H1 (cell line): Measurements from ENCODE around the gene C1orf50. TPM values are rescaled to one million over a fixed set of nuclear protein-coding genes. Genes with fewer than 3 reads are reported as not detected.

Experiments used
- CTCF ChIA-PET: fragments of 300-600 bp; sonication (Branson Sonifier 250); formaldehyde crosslinking; loops from one replicate; lab custom pipeline; 2021; ENCODE audit not compliant: partially characterized antibody; lab: Charles Lee
- POLR2A ChIA-PET: fragments of 300-600 bp; sonication (Branson Sonifier 250); formaldehyde crosslinking; loops from one replicate; lab custom pipeline; 2021; ENCODE audit warnings: inconsistent platforms; ENCODE audit not compliant: partially characterized antibody; lab: Charles Lee
- DNase-seq, 2 experiments: peaks; one replicate each; pipeline versions ENCODE4 v3.0.0 to v3.0.0-alpha.2; 2010 to 2022; ENCODE audit warnings: low spot score in 2 of 2, low read depth in 1 of 2, mixed read lengths in 1 of 2
- FAIRE-seq: peaks from 2 replicates; lab custom pipeline; 2011; peaks lifted over from hg19 to GRCh38; lab: Jason Lieb, UNC
- H2AFZ ChIP-seq: 2 replicates; pipeline ENCODE4 v1.8.1; 2012; ENCODE audit warnings: low read length, inconsistent platforms
- H2AK5ac ChIP-seq: 2 replicates; pipeline ENCODE4 v1.6.1; 2013; ENCODE audit warnings: low read depth, low read length
- H2BK120ac ChIP-seq: replicated peaks from 2 replicates; pipeline ENCODE3; 2013; ENCODE audit warnings: low read depth, low read length, inconsistent platforms
- H2BK12ac ChIP-seq: 2 replicates; pipeline ENCODE4 v1.6.1; 2013; ENCODE audit warnings: low read depth, low read length
- H2BK15ac ChIP-seq: 2 replicates; pipeline ENCODE4 v1.6.1; 2013; ENCODE audit warnings: low read length
- H2BK20ac ChIP-seq: 2 replicates; pipeline ENCODE4 v1.6.1; 2013; ENCODE audit warnings: low read length
- H2BK5ac ChIP-seq: 2 replicates; pipeline ENCODE4 v1.6.1; 2013; ENCODE audit warnings: low read depth, low read length
- H3K14ac ChIP-seq: 2 replicates; pipeline ENCODE4 v1.6.1; 2013; ENCODE audit warnings: inconsistent platforms; ENCODE audit not compliant: insufficient read length
- H3K18ac ChIP-seq: 2 replicates; pipeline ENCODE4 v1.6.1; 2013; ENCODE audit warnings: low read length; ENCODE audit errors: extremely low read depth
- H3K23ac ChIP-seq: 2 replicates; pipeline ENCODE4 v1.6.1; 2013; ENCODE audit warnings: inconsistent platforms; ENCODE audit not compliant: insufficient read length
- H3K23me2 ChIP-seq: 2 replicates; pipeline ENCODE4 v1.6.1; 2013; ENCODE audit warnings: low read depth, low read length
- H3K27ac ChIP-seq: 2 replicates; pipeline ENCODE4 v1.6.1; 2011; ENCODE audit warnings: low read depth, low read length, inconsistent platforms
- H3K27me3 ChIP-seq, 4 experiments: replicated peaks in 1 of 4; 1 replicate in 1 of 4; 2 replicates in 3 of 4; pipeline versions ENCODE4 v1.6.1 to v1.8.1; 2011 to 2013; ENCODE audit warnings: low read length in 3 of 4, mild to moderate bottlenecking in 3 of 4, inconsistent platforms in 2 of 4, mixed read lengths in 2 of 4, moderate library complexity in 1 of 4; ENCODE audit not compliant: control insufficient read depth in 3 of 4, insufficient read depth in 3 of 4; ENCODE audit errors: extremely low read depth in 1 of 4
- H3K36me3 ChIP-seq, 4 experiments: 2 replicates each; pipeline versions ENCODE4 v1.6.1 to v1.8.1; 2011 to 2013; ENCODE audit warnings: mild to moderate bottlenecking in 4 of 4, low read length in 3 of 4, moderate library complexity in 2 of 4, control low read depth in 1 of 4, inconsistent platforms in 1 of 4; ENCODE audit not compliant: insufficient read depth in 4 of 4, control insufficient read depth in 2 of 4
- H3K4ac ChIP-seq: replicated peaks from 2 replicates; pipeline ENCODE3; 2013; ENCODE audit warnings: low read length, low read depth, mixed read lengths, inconsistent platforms; ENCODE audit not compliant: insufficient read length
- H3K4me1 ChIP-seq, 4 experiments: replicated peaks in 1 of 4; 1 replicate in 1 of 4; 2 replicates in 3 of 4; pipeline versions ENCODE4 v1.6.1 to v1.8.1; 2011 to 2013; ENCODE audit warnings: low read length in 3 of 4, inconsistent platforms in 2 of 4, mixed read lengths in 1 of 4; ENCODE audit not compliant: insufficient read depth in 4 of 4, control insufficient read depth in 3 of 4
- H3K4me2 ChIP-seq, 2 experiments: 2 replicates each; pipeline versions ENCODE4 v1.6.1 to v1.8.1; 2011 to 2013; ENCODE audit warnings: low read depth in 2 of 2, low read length in 2 of 2, control low read depth in 1 of 2, inconsistent platforms in 1 of 2, mild to moderate bottlenecking in 1 of 2; ENCODE audit not compliant: insufficient read depth in 1 of 2
- H3K4me3 ChIP-seq, 4 experiments: fragments of 200-600, 300-600 bp in 1 of 4; sonication (generic), shearing (Covaris generic), sonication (Bioruptor Twin) in 1 of 4; 2 replicates each; pipeline versions ENCODE4 v1.5.1 to v1.8.1; 2011 to 2016; ENCODE audit warnings: low read length in 4 of 4, low read depth in 3 of 4, control low read depth in 2 of 4, inconsistent platforms in 2 of 4, mild to moderate bottlenecking in 2 of 4, mixed read lengths in 1 of 4, moderate library complexity in 1 of 4; ENCODE audit not compliant: insufficient read depth in 2 of 4; ENCODE audit errors: extremely low read depth in 1 of 4
- H3K56ac ChIP-seq: replicated peaks from 2 replicates; pipeline ENCODE3; 2013; ENCODE audit warnings: low read depth, mild to moderate bottlenecking, mixed read lengths, low read length, inconsistent platforms; ENCODE audit not compliant: insufficient read length
- H3K79me1 ChIP-seq: 2 replicates; pipeline ENCODE4 v1.6.1; 2013; ENCODE audit warnings: low read depth, low read length, control low read depth
- H3K79me2 ChIP-seq, 2 experiments: 2 replicates each; pipeline versions ENCODE4 v1.6.1 to v1.8.1; 2012 to 2013; ENCODE audit warnings: low read length in 2 of 2, mild to moderate bottlenecking in 2 of 2, inconsistent platforms in 1 of 2; ENCODE audit not compliant: insufficient read depth in 2 of 2, control insufficient read depth in 1 of 2
- H3K9ac ChIP-seq, 4 experiments: replicated peaks in 1 of 4; 1 replicate in 1 of 4; 2 replicates in 3 of 4; pipeline versions ENCODE4 v1.6.1 to v1.8.1; 2011 to 2013; ENCODE audit warnings: low read depth in 3 of 4, low read length in 3 of 4, control low read depth in 2 of 4, mild to moderate bottlenecking in 2 of 4, moderate library complexity in 2 of 4, inconsistent platforms in 1 of 4; ENCODE audit errors: extremely low read depth in 1 of 4
- H3K9me3 ChIP-seq, 2 experiments: 2 replicates each; pipeline versions ENCODE4 v1.6.1 to v1.8.1; 2012 to 2013; ENCODE audit warnings: mild to moderate bottlenecking in 2 of 2, moderate library complexity in 2 of 2, control low read depth in 1 of 2, inconsistent platforms in 1 of 2, low read depth in 1 of 2, low read length in 1 of 2, mixed read lengths in 1 of 2; ENCODE audit not compliant: insufficient read depth in 2 of 2
- H4K20me1 ChIP-seq, 2 experiments: replicated peaks in 1 of 2; 2 replicates each; pipeline versions ENCODE3 to v1.8.1; 2011 to 2013; ENCODE audit warnings: inconsistent platforms in 2 of 2, low read length in 2 of 2, mild to moderate bottlenecking in 1 of 2; ENCODE audit not compliant: insufficient read depth in 2 of 2, control insufficient read depth in 1 of 2
- H4K5ac ChIP-seq: 2 replicates; pipeline ENCODE4 v1.6.1; 2013; ENCODE audit warnings: low read length, low read depth, mixed read lengths, inconsistent platforms; ENCODE audit not compliant: insufficient read length
- H4K8ac ChIP-seq: 2 replicates; pipeline ENCODE4 v1.8.0; 2013; ENCODE audit warnings: mild to moderate bottlenecking, moderate library complexity, low read length, inconsistent platforms; ENCODE audit not compliant: insufficient read depth; ENCODE audit errors: extremely low read depth
- H4K91ac ChIP-seq: replicated peaks from 2 replicates; pipeline ENCODE3; 2013; ENCODE audit warnings: low read length, mixed read lengths, inconsistent platforms; ENCODE audit not compliant: insufficient read length
- BRCA1 ChIP-seq: IDR thresholded peaks from 2 replicates; pipeline ENCODE4 v1.6.1; 2012; ENCODE audit warnings: low read depth, low read length, improper control_type of control experiment
- CBX5 ChIP-seq: fragments of 300-800, 300-1000 bp; sonication (generic); IDR thresholded peaks from 2 replicates; pipeline ENCODE4 v1.7.1; 2016; ENCODE audit warnings: antibody characterized with exemption, low read length, low read depth
- CEBPB ChIP-seq: IDR thresholded peaks from 2 replicates; pipeline ENCODE4 v1.6.1; 2012; ENCODE audit warnings: low read depth, low read length
- CTBP2 ChIP-seq: IDR thresholded peaks from 2 replicates; pipeline ENCODE4 v1.7.0; 2011; ENCODE audit warnings: borderline replicate concordance, mild to moderate bottlenecking, moderate library complexity, mixed read lengths, low read length; ENCODE audit not compliant: insufficient read depth, insufficient read length
- GTF2F1 ChIP-seq: IDR thresholded peaks from 2 replicates; pipeline ENCODE4 v1.6.1; 2012; ENCODE audit warnings: low read depth, low read length, improper control_type of control experiment, borderline replicate concordance
- JUND ChIP-seq: IDR thresholded peaks from 2 replicates; pipeline ENCODE4 v1.6.1; 2011; ENCODE audit warnings: mild to moderate bottlenecking, improper control_type of control experiment, low read length
- KDM1A ChIP-seq: fragments of 200-600, 300-600 bp; sonication (generic); IDR thresholded peaks from 2 replicates; pipeline ENCODE4 v1.7.1; 2016; ENCODE audit warnings: mild to moderate bottlenecking, low read length, borderline replicate concordance
- PHF8 ChIP-seq: fragments of 200-600 bp; sonication (generic); conservative IDR thresholded peaks from 2 replicates; pipeline ENCODE4 v1.7.1; 2012; ENCODE audit warnings: low read depth, mild to moderate bottlenecking, inconsistent platforms, low read length, moderate library complexity
- RFX5 ChIP-seq: IDR thresholded peaks from 2 replicates; pipeline ENCODE4 v1.6.1; 2011; ENCODE audit warnings: low read depth, low read length, improper control_type of control experiment, borderline replicate concordance
- SIX5 ChIP-seq: IDR thresholded peaks from 2 replicates; pipeline ENCODE4 v1.6.1; 2011; ENCODE audit warnings: mild to moderate bottlenecking, low read depth, low read length
- SP4 ChIP-seq: IDR thresholded peaks from 2 replicates; pipeline ENCODE4 v1.6.1; 2012; ENCODE audit warnings: low read length, inconsistent platforms
- TBP ChIP-seq: IDR thresholded peaks from 2 replicates; pipeline ENCODE4 v1.6.1; 2011; ENCODE audit warnings: low read depth, low read length, improper control_type of control experiment
- TCF12 ChIP-seq: IDR thresholded peaks from 2 replicates; pipeline ENCODE4 v1.6.1; 2011; ENCODE audit warnings: low read depth, mild to moderate bottlenecking, low read length
- TEAD4 ChIP-seq: IDR thresholded peaks from 2 replicates; pipeline ENCODE4 v1.6.1; 2012; ENCODE audit warnings: low read depth, low read length, inconsistent platforms, mixed read lengths
- YY1 ChIP-seq: IDR thresholded peaks from 2 replicates; pipeline ENCODE4 v1.6.1; 2011; ENCODE audit warnings: low read depth, mild to moderate bottlenecking, low read length
- WGBS, 2 experiments: shearing (Covaris generic) in 1 of 2; methylation state at CpG; one replicate each; pipeline versions ENCODE4 v1.1.6 to v1.1.7; 2013 to 2015; ENCODE audit warnings: low lambda C conversion rate in 2 of 2, mixed read lengths in 2 of 2, inconsistent platforms in 1 of 2, low coverage in 1 of 2, missing lambda C conversion rate in 1 of 2; ENCODE audit not compliant: insufficient replicate concordance in 2 of 2, insufficient coverage in 1 of 2, insufficient read length in 1 of 2; ENCODE audit errors: extremely low coverage in 1 of 2, missing lambda C conversion rate in 1 of 2; 5-methylcytosine and 5-hydroxymethylcytosine counted together
- polyA plus RNA-seq, 7 experiments: library from polyadenylated mRNA; depleted of rRNA in 3 of 7; stranded (reverse) in 5 of 7; unstranded in 2 of 7; fragments of >200 nt in 5 of 7; fragments of 200-250 nt in 2 of 7; gene quantifications; 1 replicate in 5 of 7; 2 replicates in 1 of 7; 4 replicates in 1 of 7; pipeline versions ENCODE4 v1.2.1 to v1.2.3, GENCODE V29; 2011 to 2013; ENCODE audit warnings: missing spikeins in 2 of 7, mixed read lengths in 2 of 7
- total RNA-seq: library from RNA; stranded (reverse); fragmentation: NEBNext Ultra II Directional; extraction: Animal tissue kit (Norgen Biotek cat#: 25700); gene quantifications from 2 replicates; pipeline ENCODE4 v1.2.1, GENCODE V29; 2021

Gene C1orf50
- total and polyA plus RNA-seq, 2 of the 8 experiments (the other 6 are each of a cell fraction or from before 2014, with no cell fraction given), result 3.2 to 7.1 TPM

GRCh38 chr1:42801832-42802473, 34.9 kb downstream of the C1orf50 start:
- H3K23me2 ChIP-seq, result no peaks in the 10 kb centered on the region
- no peak overlapping the region for H2AFZ ChIP-seq
- H3K79me1 ChIP-seq, result no peaks in the 10 kb centered on the region
- H2BK120ac ChIP-seq, result no peak overlapping the region
- H3K23ac ChIP-seq, result no peak overlapping the region
- no peak overlapping the region for H2BK20ac ChIP-seq
- H3K27me3 ChIP-seq, result no peaks in the 10 kb centered on the region
- CTCF ChIA-PET, result interaction anchor here (1.0 to 1.1 kb wide), 3 partner anchors 9 to 23 kb away, joined by 3 to 4 read pairs (median 4); no protein-coding TSS in a partner anchor
- no peak overlapping the region for H4K91ac ChIP-seq
- no peak overlapping the region for H3K56ac ChIP-seq
- H2BK15ac ChIP-seq, result no peak overlapping the region
- H3K4me1 ChIP-seq, result no peaks in the 10 kb centered on the region
- H2BK12ac ChIP-seq, result no peak overlapping the region
- DNase-seq, result no peak
- WGBS, 2 experiments, result 91% methylated on average over 8 of the region's 8 CpGs; no CpG with 5 or more reads in 1 of the 2 experiments
- peaks cover 0 to 9% (median 2%) of the 10 kb centered on the region in 4 experiments; a peak in 4 of 8 replicates for H3K36me3 ChIP-seq
- POLR2A ChIA-PET, result interaction anchor here (2.1 kb wide), 1 partner anchor 15 kb away, joined by 7 read pairs; the partner anchor contains the start of genes ERMAP and SVBP
- no peak overlapping the region for H2AK5ac ChIP-seq
- H3K14ac ChIP-seq, result no peak overlapping the region
- H3K27ac ChIP-seq, result no peak overlapping the region
- no peak overlapping the region for H2BK5ac ChIP-seq
- H4K5ac ChIP-seq, result no peak overlapping the region
- H3K9ac ChIP-seq, result no peak overlapping the region
- no peaks in the 10 kb centered on the region for H4K20me1 ChIP-seq
- no peak overlapping the region for H3K18ac ChIP-seq
- no peak overlapping the region for H4K8ac ChIP-seq
- FAIRE-seq, result no peak
- H3K9me3 ChIP-seq, result peaks cover 9 to 11% of the 10 kb centered on the region in 2 experiments
- no peaks in the 10 kb centered on the region for H3K79me2 ChIP-seq
- H3K4me2 ChIP-seq, result no peak overlapping the region
- no peak overlapping the region for H3K4me3 ChIP-seq
- no peak overlapping the region for H3K4ac ChIP-seq
- TF ChIP-seq RFX5 (no peak), CTBP2 (no peak), YY1 (no peak), PHF8 (no peak), SIX5 (no peak), TCF12 (no peak), BRCA1 (no peak), CBX5 (no peak), KDM1A (no peak), TEAD4 (no peak), CEBPB (no peak), JUND (no peak), TBP (no peak), GTF2F1 (no peak), SP4 (no peak)
